HepG2 (cell line): ENCODE data around the gene C1orf21. TPM values are rescaled to one million over a fixed set of nuclear protein-coding genes. Genes with fewer than 3 reads are reported as not detected.

Experiments used
- ATAC-seq: fragments of 200-7000 bp; cut with Tn5 transposase; 3 replicates; pipeline ENCODE4 v1.9.1; 2020; ENCODE audit warnings: mild to moderate bottlenecking, moderate library complexity
- BruUV-seq: library from RNA; stranded (reverse); fragments of 400-500 nt; replicated peaks from 2 replicates; lab custom pipeline; 2021; lab: Mats Ljungman, UMichigan
- CTCF ChIA-PET: fragments of 300-600 bp; formaldehyde crosslinking; extraction: SDS; loops from one replicate; lab custom pipeline; 2021; ENCODE audit warnings: low total read pairs, inconsistent platforms, low intra/inter-chr PET ratio; lab: Yijun Ruan, JAX
- POLR2A ChIA-PET: fragments of 350-600 bp; sonication (Branson Sonifier 250); formaldehyde crosslinking; loops from one replicate; lab custom pipeline; 2020; ENCODE audit warnings: antibody characterized with exemption, inconsistent platforms; lab: Yijun Ruan, JAX
- DNase-seq: peaks from one replicate; pipeline ENCODE4 v3.0.0-alpha.2; 2015; ENCODE audit warnings: low spot score
- FAIRE-seq: peaks from 3 replicates; lab custom pipeline; 2011; peaks lifted over from hg19 to GRCh38; lab: Jason Lieb, UNC
- H2AFZ ChIP-seq: one replicate; pipeline ENCODE4 v1.6.1; 2011; ENCODE audit warnings: low read length, inconsistent platforms
- H3K27ac ChIP-seq: fragments of 300-600 bp; 3 replicates; pipeline ENCODE4 v1.8.0; 2011; ENCODE audit warnings: mixed run types, mild to moderate bottlenecking, mixed read lengths, low read length, inconsistent platforms; ENCODE audit not compliant: insufficient read depth; ENCODE audit errors: extremely low read length
- H3K27me3 ChIP-seq, 2 experiments: fragments of 200-600 bp in 1 of 2; 2 replicates in 1 of 2; 3 replicates in 1 of 2; pipeline versions ENCODE4 v1.6.0 to v1.8.0; 2011; ENCODE audit warnings: low read length in 2 of 2, mild to moderate bottlenecking in 2 of 2, moderate library complexity in 2 of 2, inconsistent platforms in 1 of 2; ENCODE audit not compliant: insufficient read depth in 2 of 2, control insufficient read depth in 1 of 2
- H3K36me3 ChIP-seq, 2 experiments: fragments of 200-600 bp in 1 of 2; replicated peaks in 1 of 2; 2 replicates in 1 of 2; 3 replicates in 1 of 2; pipeline versions ENCODE4 v1.5.1 to v1.8.0; 2011; ENCODE audit warnings: low read length in 2 of 2, inconsistent platforms in 1 of 2; ENCODE audit not compliant: insufficient read depth in 2 of 2, control insufficient read depth in 1 of 2
- H3K4me1 ChIP-seq: 2 replicates; pipeline ENCODE4 v1.5.1; 2012; ENCODE audit warnings: low read length, inconsistent platforms; ENCODE audit not compliant: insufficient read depth
- H3K4me2 ChIP-seq: 2 replicates; pipeline ENCODE4 v1.6.0; 2011; ENCODE audit warnings: low read depth, low read length, inconsistent platforms
- H3K4me3 ChIP-seq, 3 experiments: fragments of 200-600 bp in 1 of 3; sonication (generic), shearing (Covaris generic) in 1 of 3; replicated peaks in 1 of 3; 2 replicates each; pipeline ENCODE4 v1.5.1; 2011 to 2016; ENCODE audit warnings: low read length in 3 of 3, inconsistent platforms in 2 of 3, low read depth in 2 of 3, mild to moderate bottlenecking in 2 of 3, control low read depth in 1 of 3, mixed read lengths in 1 of 3; ENCODE audit not compliant: insufficient read depth in 1 of 3
- H3K79me2 ChIP-seq: one replicate; pipeline ENCODE4 v1.6.1; 2011; ENCODE audit warnings: low read length, inconsistent platforms; ENCODE audit not compliant: insufficient read depth
- H3K9ac ChIP-seq: 2 replicates; pipeline ENCODE4 v1.6.0; 2011; ENCODE audit warnings: mild to moderate bottlenecking, low read depth, low read length, inconsistent platforms; ENCODE audit not compliant: insufficient read depth
- H3K9me3 ChIP-seq: 2 replicates; pipeline ENCODE4 v1.5.1; 2012; ENCODE audit warnings: mild to moderate bottlenecking, low read length
- H4K20me1 ChIP-seq: 2 replicates; pipeline ENCODE4 v1.6.0; 2011; ENCODE audit warnings: inconsistent platforms, mild to moderate bottlenecking, low read length, moderate library complexity; ENCODE audit not compliant: insufficient read depth
- ATAD3A ChIP-seq: sonication (generic); formaldehyde crosslinking; IDR thresholded peaks from 2 replicates; pipeline ENCODE4 v1.4.0; 2020; ENCODE audit warnings: missing genetic modification reagents
- CC2D1A ChIP-seq: sonication (generic); formaldehyde crosslinking; IDR thresholded peaks from 2 replicates; pipeline ENCODE4 v1.8.1; 2023; ENCODE audit warnings: mild to moderate bottlenecking, missing genetic modification reagents
- FOXA1 ChIP-seq, 2 experiments: fragments of 450-650 bp in 1 of 2; sonication (generic) in 1 of 2; formaldehyde crosslinking in 1 of 2; IDR thresholded peaks; 2 replicates each; pipeline versions ENCODE4 v1.4.0 to v1.6.1; 2016 to 2020; ENCODE audit warnings: missing genetic modification reagents in 1 of 2
- HINFP ChIP-seq: sonication (generic); formaldehyde crosslinking; IDR thresholded peaks from 2 replicates; pipeline ENCODE4 v1.4.0; 2020; ENCODE audit warnings: low read depth, mild to moderate bottlenecking, missing genetic modification reagents
- KDM5B ChIP-seq: sonication (generic); formaldehyde crosslinking; IDR thresholded peaks from 2 replicates; pipeline ENCODE4 v1.4.0; 2020; ENCODE audit warnings: missing genetic modification reagents, mild to moderate bottlenecking, borderline replicate concordance
- NR1H2 ChIP-seq: sonication (generic); formaldehyde crosslinking; IDR thresholded peaks from 2 replicates; pipeline ENCODE4 v1.8.1; 2022; ENCODE audit warnings: low read depth, missing genetic modification reagents, borderline replicate concordance
- PHB2 ChIP-seq: fragments of 450-650 bp; IDR thresholded peaks from 2 replicates; pipeline ENCODE4 v1.6.1; 2018; ENCODE audit not compliant: partially characterized antibody
- RARA ChIP-seq: IDR thresholded peaks from 2 replicates; pipeline ENCODE4 v1.6.1; 2016; ENCODE audit warnings: missing genetic modification reagents, missing compliant biosample characterization
- RFX5 ChIP-seq: IDR thresholded peaks from 2 replicates; pipeline ENCODE4 v1.6.1; 2011; ENCODE audit warnings: low read depth, low read length, improper control_type of control experiment
- SYNCRIP ChIP-seq: fragments of 200-400 bp; formaldehyde crosslinking; IDR thresholded peaks from 2 replicates; pipeline ENCODE4 v1.6.1; 2018; ENCODE audit warnings: mild to moderate bottlenecking, low read depth, low read length; ENCODE audit not compliant: insufficient read depth
- YEATS4 ChIP-seq: sonication (generic); formaldehyde crosslinking; IDR thresholded peaks from 2 replicates; pipeline ENCODE4 v1.4.0; 2020; ENCODE audit warnings: missing genetic modification reagents, borderline replicate concordance
- ZEB1 ChIP-seq: IDR thresholded peaks from 2 replicates; pipeline ENCODE4 v1.6.1; 2012; ENCODE audit warnings: mild to moderate bottlenecking, low read depth, inconsistent platforms; ENCODE audit not compliant: insufficient replicate concordance
- ZNF317 ChIP-seq: sonication (generic); formaldehyde crosslinking; IDR thresholded peaks from 2 replicates; pipeline ENCODE4 v1.5.0; 2020; ENCODE audit warnings: mild to moderate bottlenecking, missing genetic modification reagents
- ZNF441 ChIP-seq: sonication (generic); formaldehyde crosslinking; IDR thresholded peaks from 2 replicates; pipeline ENCODE4 v1.7.0; 2021; ENCODE audit warnings: missing genetic modification reagents, borderline replicate concordance
- ZNF761 ChIP-seq: sonication (generic); formaldehyde crosslinking; conservative IDR thresholded peaks from 2 replicates; pipeline ENCODE4 v1.4.0; 2020; ENCODE audit warnings: mild to moderate bottlenecking, missing genetic modification reagents
- WGBS: methylation state at CpG from one replicate; pipeline ENCODE4 v1.1.6; 2017; ENCODE audit warnings: low lambda C conversion rate; 5-methylcytosine and 5-hydroxymethylcytosine counted together
- in situ Hi-C: cut with HindIII; loops from 2 replicates; pipeline ENCODE4 v1.10.0; 2017; ENCODE audit warnings: low pct_unique_long_range_greater_than_20kb; ENCODE audit not compliant: extremely low pct_ligation_motif_present
- intact Hi-C: fragments of 100-400 bp; cut with micrococcal nuclease; formaldehyde crosslinking; loops from one replicate; pipeline ENCODE4 v1.10.0; 2022; ENCODE audit not compliant: unreplicated experiment
- polyA plus RNA-seq, 8 experiments: library from polyadenylated mRNA; depleted of rRNA in 3 of 8; stranded (reverse) in 7 of 8; unstranded in 1 of 8; fragments of >200 nt; fragmentation: Illumina TruSeq in 4 of 8; extraction: Trizol in 4 of 8; gene quantifications; 2 replicates each; pipeline versions ENCODE4 v1.2.1 to v1.2.3, GENCODE V29; 2011 to 2016; ENCODE audit warnings: low read depth in 4 of 8, missing spikeins in 1 of 8, mixed read lengths in 1 of 8; ENCODE audit not compliant: insufficient read depth in 1 of 8
- total RNA-seq, 5 experiments: library from RNA; depleted of rRNA; stranded (reverse); fragments of >200 nt; fragmentation: Illumina TruSeq; extraction: Trizol; gene quantifications; 2 replicates each; pipeline ENCODE4 v1.2.3, GENCODE V29; 2016; ENCODE audit warnings: low read depth in 1 of 5
- TF ChIP-seq, protein P1 (sequence below): sonication (generic); formaldehyde crosslinking; IDR thresholded peaks from 2 replicates; pipeline ENCODE4 v1.5.0; 2020; ENCODE audit warnings: missing genetic modification reagents
- TF ChIP-seq, protein P2 (sequence below): IDR thresholded peaks from 2 replicates; pipeline ENCODE4 v1.6.1; 2016
- TF ChIP-seq, protein P3 (sequence below): sonication (generic); formaldehyde crosslinking; IDR thresholded peaks from 2 replicates; pipeline ENCODE4 v1.4.0; 2020; ENCODE audit warnings: missing genetic modification reagents

The C1orf21 gene
- total and polyA plus RNA-seq, 2 of the 13 experiments (the other 11 are each of a cell fraction or from before 2014, with no cell fraction given), result not detected

DNA sequence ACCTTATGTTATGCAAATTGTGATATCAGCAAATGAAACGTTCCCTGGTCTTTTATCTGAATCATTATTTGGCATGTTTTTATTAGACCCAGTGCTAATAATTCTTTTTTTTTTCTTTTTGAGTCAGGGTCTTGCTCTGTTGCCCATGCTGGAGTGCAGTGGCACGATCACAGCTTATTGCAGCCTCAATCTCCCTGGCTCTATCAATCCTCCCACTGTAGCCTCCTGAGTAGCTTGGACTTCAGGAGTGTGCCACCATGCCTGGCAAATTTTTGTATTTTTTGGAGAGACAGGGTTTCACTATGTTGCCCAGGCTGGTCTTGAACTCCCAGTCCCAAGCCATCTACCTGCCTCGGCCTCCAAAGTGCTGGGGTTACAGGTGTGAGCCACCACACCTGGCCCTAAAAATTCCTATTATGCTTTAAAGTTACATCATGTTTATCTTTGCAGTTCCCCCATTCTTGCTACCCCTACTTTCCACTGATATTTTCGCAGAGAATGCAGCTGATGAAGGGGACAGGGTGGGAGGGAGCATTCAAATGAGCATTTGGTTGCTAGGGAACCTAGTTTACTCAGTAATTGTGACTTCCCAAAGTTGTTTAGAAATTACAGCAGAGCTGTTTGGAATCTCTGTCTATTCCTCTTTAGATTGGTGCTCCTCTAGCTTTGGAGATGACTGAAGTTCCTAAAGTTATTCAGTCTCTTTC is 18.4 kb downstream of the C1orf21 start:
- ATAC-seq, result no peak
- H2AFZ ChIP-seq, result no peak overlapping the region
- H3K9ac ChIP-seq, result no peak overlapping the region
- ChIA-PET CTCF (no interaction called here), POLR2A (no interaction called here)
- no peaks in the 10 kb centered on the region for H4K20me1 ChIP-seq
- H3K27ac ChIP-seq, result no peak overlapping the region
- H3K4me3 ChIP-seq, result no peak overlapping the region
- DNase-seq, result no peak
- intact Hi-C loops, result no loop called here
- TF ChIP-seq HINFP (CRISPR knock-in tag), result no peak
- TF ChIP-seq RARA (CRISPR knock-in tag), result no peak
- TF ChIP-seq ATAD3A, result no peak
- TF ChIP-seq, protein P1, sequence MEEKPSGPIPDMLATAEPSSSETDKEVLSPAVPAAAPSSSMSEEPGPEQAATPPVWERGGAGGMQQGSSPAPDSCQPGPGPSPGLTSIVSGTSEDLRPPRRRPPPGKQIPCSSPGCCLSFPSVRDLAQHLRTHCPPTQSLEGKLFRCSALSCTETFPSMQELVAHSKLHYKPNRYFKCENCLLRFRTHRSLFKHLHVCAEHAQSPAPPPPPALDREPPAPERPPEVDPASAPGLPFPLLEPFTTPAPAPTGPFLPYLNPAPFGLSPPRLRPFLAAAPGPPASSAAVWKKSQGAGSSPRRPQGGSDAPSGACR, result no peak
- TF ChIP-seq ZNF317 (CRISPR knock-in tag), result no peak
- TF ChIP-seq PHB2, result no peak
- no peak for TF ChIP-seq SYNCRIP
- no peak for TF ChIP-seq YEATS4 (CRISPR knock-in tag)
- TF ChIP-seq NR1H2 (CRISPR knock-in tag), result no peak
- no peak for TF ChIP-seq KDM5B
- TF ChIP-seq ZNF441 (CRISPR knock-in tag), result no peak
- no peak for TF ChIP-seq CC2D1A (CRISPR knock-in tag)
- TF ChIP-seq ZNF761 (CRISPR knock-in tag), result no peak
- TF ChIP-seq, protein P2, sequence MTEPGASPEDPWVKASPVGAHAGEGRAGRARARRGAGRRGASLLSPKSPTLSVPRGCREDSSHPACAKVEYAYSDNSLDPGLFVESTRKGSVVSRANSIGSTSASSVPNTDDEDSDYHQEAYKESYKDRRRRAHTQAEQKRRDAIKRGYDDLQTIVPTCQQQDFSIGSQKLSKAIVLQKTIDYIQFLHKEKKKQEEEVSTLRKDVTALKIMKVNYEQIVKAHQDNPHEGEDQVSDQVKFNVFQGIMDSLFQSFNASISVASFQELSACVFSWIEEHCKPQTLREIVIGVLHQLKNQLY (CRISPR knock-in tag), result no peak
- no peak for TF ChIP-seq RFX5
- no peak for TF ChIP-seq ZEB1
- no peak for TF ChIP-seq FOXA1 (IDR thresholded peaks at IDR 0.05)
- no peak for TF ChIP-seq FOXA1 (CRISPR knock-in tag; IDR thresholded peaks at IDR 0.05)
- TF ChIP-seq, protein P3, sequence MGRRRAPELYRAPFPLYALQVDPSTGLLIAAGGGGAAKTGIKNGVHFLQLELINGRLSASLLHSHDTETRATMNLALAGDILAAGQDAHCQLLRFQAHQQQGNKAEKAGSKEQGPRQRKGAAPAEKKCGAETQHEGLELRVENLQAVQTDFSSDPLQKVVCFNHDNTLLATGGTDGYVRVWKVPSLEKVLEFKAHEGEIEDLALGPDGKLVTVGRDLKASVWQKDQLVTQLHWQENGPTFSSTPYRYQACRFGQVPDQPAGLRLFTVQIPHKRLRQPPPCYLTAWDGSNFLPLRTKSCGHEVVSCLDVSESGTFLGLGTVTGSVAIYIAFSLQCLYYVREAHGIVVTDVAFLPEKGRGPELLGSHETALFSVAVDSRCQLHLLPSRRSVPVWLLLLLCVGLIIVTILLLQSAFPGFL (CRISPR knock-in tag), result no peak
- no peaks in the 10 kb centered on the region for H3K79me2 ChIP-seq
- in situ Hi-C loops, result no loop called here
- no peak for FAIRE-seq
- under 1% methylated on average over 4 of the region's 4 CpGs for WGBS
- no peaks in the 10 kb centered on the region for H3K4me1 ChIP-seq
- H3K36me3 ChIP-seq, result no peaks in the 10 kb centered on the region
- no TSS peak for BruUV-seq
- H3K4me2 ChIP-seq, result no peak overlapping the region
- no peaks in the 10 kb centered on the region for H3K9me3 ChIP-seq
- H3K27me3 ChIP-seq, result no peaks in the 10 kb centered on the region
